Colonic mucosa (tissue), 4 donors: Measurements from ENCODE around the gene DNAJC18. TPM values are rescaled to one million over a fixed set of nuclear protein-coding genes. Genes with fewer than 3 reads are reported as not detected.

ENCODE experiments used
- DNase-seq: peaks from one replicate; pipeline ENCODE4 v3.0.0-alpha.2; 2020
- H3K27ac ChIP-seq: fragments of 200-600 bp; one replicate; pipeline ENCODE4 v1.8.0; 2021
- H3K27me3 ChIP-seq: fragments of 200-600 bp; one replicate; pipeline ENCODE4 v1.8.0; 2021
- H3K36me3 ChIP-seq: fragments of 200-600 bp; one replicate; pipeline ENCODE4 v1.8.0; 2021
- H3K4me1 ChIP-seq: fragments of 200-600 bp; one replicate; pipeline ENCODE4 v1.8.0; 2021; ENCODE audit warnings: mild to moderate bottlenecking
- H3K4me3 ChIP-seq: fragments of 200-600 bp; one replicate; pipeline ENCODE4 v1.8.0; 2021
- H3K9ac ChIP-seq, 2 donors: one replicate each; pipeline ENCODE4 v1.7.0; 2013; ENCODE audit warnings: control low read depth in 2 of 2, low read depth in 2 of 2, low read length in 2 of 2
- H3K9me3 ChIP-seq: fragments of 200-600 bp; one replicate; pipeline ENCODE4 v1.8.0; 2021
- CTCF ChIP-seq: fragments of 200-600 bp; IDR thresholded peaks from one replicate; pipeline ENCODE4 v1.8.0; 2022; ENCODE audit warnings: antibody characterized with exemption, mild to moderate bottlenecking
- intact Hi-C: fragments of 100-400 bp; cut with DNase I; formaldehyde crosslinking; loops from one replicate; pipeline ENCODE4 v1.14.1; 2022
- total RNA-seq, 2 donors: library from RNA; stranded (reverse); fragmentation: NEBNext Ultra II Directional in 1 of 2; extraction: Animal tissue kit (Norgen Biotek cat#: 25700) in 1 of 2; gene quantifications; one replicate each; pipeline ENCODE4 v1.2.1, GENCODE V29; 2021
- donor health status: healthy.
- donor health status: DM: no; HTN: no; CAD: no.
- donor health status: DM: no; HTN: no; CAD: no.

The DNAJC18 gene
- total RNA-seq, 2 donors from 2014 or later = 3.6 to 5.7 TPM

- Histone ChIP-seq H3K27ac (no peak overlapping the region), H3K4me1 (peaks cover 11% of the 10 kb centered on the region), H3K9me3 (no peaks in the 10 kb centered on the region), H3K9ac (no peak overlapping the region), H3K36me3 (no peaks in the 10 kb centered on the region), H3K4me3 (no peak overlapping the region), H3K27me3 (no peaks in the 10 kb centered on the region)
- no peak for DNase-seq
- intact Hi-C loops = no loop called here
- no peak for TF ChIP-seq CTCF
Measured at GRCh38 chr5:139473565-139473964, 34.2 kb upstream of the DNAJC18 start.

- Histone ChIP-seq H3K27ac (no peak overlapping the region), H3K4me1 (peaks cover 11% of the 10 kb centered on the region), H3K4me3 (no peak overlapping the region), H3K9me3 (no peaks in the 10 kb centered on the region), H3K9ac (no peak overlapping the region), H3K27me3 (no peaks in the 10 kb centered on the region), H3K36me3 (no peaks in the 10 kb centered on the region)
- DNase-seq = no peak
- no peak for TF ChIP-seq CTCF
- intact Hi-C loops = no loop called here
Measured at GRCh38 chr5:139473105-139473504, 33.8 kb upstream of the DNAJC18 start.

DNA sequence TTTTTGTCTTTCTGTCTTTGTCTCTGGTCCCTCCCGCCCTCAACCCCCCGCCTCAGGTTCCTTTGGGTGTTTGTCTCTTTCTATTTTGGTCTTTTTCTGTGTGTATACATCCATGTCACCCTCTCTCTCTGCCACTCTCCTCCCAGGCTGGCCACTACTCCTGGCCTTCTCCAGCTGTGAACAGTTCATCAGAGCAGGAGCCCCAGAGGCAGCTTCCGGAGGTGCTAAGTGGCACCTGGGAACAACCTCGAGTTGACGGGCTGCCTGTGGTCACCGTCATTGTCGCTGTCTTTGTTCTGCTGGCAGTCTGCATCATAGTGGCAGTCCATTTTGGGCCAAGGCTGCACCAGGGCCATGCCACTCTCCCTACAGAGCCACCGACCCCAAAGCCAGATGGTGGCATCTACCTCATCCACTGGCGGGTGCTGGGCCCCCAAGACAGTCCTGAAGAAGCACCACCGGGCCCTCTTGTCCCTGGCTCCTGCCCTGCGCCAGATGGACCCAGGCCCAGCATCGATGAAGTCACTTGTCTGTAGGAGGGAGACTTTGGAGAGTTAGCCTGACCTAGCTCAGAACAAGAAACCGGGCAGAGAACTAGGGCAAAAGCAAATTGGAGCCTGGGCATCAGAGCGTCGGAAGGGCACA is 33.2 kb upstream of the DNAJC18 start:
- peak overlapping the region; percentile 35 to 89 for H3K9ac ChIP-seq
- no peak overlapping the region for H3K27ac ChIP-seq
- no peak overlapping the region for H3K4me3 ChIP-seq
- H3K9me3 ChIP-seq = no peaks in the 10 kb centered on the region
- no peaks in the 10 kb centered on the region for H3K27me3 ChIP-seq
- no peak for DNase-seq
- intact Hi-C loops = no loop called here
- peaks cover 11% of the 10 kb centered on the region for H3K4me1 ChIP-seq
- no peaks in the 10 kb centered on the region for H3K36me3 ChIP-seq
- no peak for TF ChIP-seq CTCF

DNA sequence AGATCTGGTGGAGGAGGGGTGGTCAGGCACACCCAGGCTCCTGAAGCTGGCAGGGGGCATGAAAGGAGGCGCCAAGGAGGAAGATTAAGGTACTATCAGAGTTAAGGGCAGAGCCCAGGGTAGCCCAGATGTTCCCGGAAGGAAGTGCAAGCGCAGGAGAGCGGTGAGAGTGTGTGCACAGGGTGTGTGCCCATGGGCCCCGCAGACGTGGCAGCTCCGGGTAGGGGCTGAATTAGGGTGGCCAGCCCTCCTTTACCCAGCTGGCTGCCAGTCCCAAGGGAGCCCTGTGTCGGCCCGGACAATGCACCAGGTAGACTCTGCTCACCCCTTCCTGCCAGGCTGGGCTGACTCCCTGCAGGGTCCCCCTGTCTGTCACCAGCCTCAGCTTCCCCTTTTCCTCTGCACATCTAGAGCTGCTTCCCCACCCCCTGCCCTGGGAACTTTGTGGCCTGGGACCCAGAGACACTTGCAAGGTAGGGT is 31.5 kb upstream of the DNAJC18 start, which contains the start of gene SMIM33:
Gene SMIM33 (plus strand): TSS at position 184 of the 480 bp plus-strand sequence. CDS start 118 bp downstream, at position 302.
- peak within 1 kb of the TSS; percentile 77 for H3K27ac ChIP-seq
- intact Hi-C loops = no loop called here
- no peaks in the 10 kb centered on the region for H3K9me3 ChIP-seq
- H3K4me3 ChIP-seq = peak within 1 kb of the TSS; percentile 31
- TF ChIP-seq CTCF = no peak
- H3K36me3 ChIP-seq = no peaks in the 10 kb centered on the region
- H3K4me1 ChIP-seq = peaks cover 9% of the 10 kb centered on the region
- no peaks in the 10 kb centered on the region for H3K27me3 ChIP-seq
- H3K9ac ChIP-seq = peak within 1 kb of the TSS; percentile 69 to 89
- peak; percentile 80 for DNase-seq

- DNase-seq = no peak
- no peak for TF ChIP-seq CTCF
- Histone ChIP-seq H3K9me3 (no peaks in the 10 kb centered on the region), H3K4me3 (no peak overlapping the region), H3K27me3 (no peaks in the 10 kb centered on the region), H3K4me1 (no peaks in the 10 kb centered on the region), H3K9ac (no peak overlapping the region), H3K36me3 (no peaks in the 10 kb centered on the region), H3K27ac (no peak overlapping the region)
- intact Hi-C loops = no loop called here
Measured at GRCh38 chr5:139468421-139468931, 29.2 kb upstream of the DNAJC18 start.
